ENCODE data around the gene ERVW-1. TPM values are rescaled to one million over a fixed set of nuclear protein-coding genes. Genes with fewer than 3 reads are reported as not detected.
A peak's percentile ranks its signal among the peaks of the same experiment; 100 is the strongest.
"Not testable (repeated sequence)": the region's sequence is repeated elsewhere in the genome, so short reads cannot be mapped to it uniquely, and the experiment has no call there.

The ERVW-1 gene
- not detected for total RNA-seq

GRCh38 chr7:92477681-92478080 lies at the start of gene ERVW-1:
Gene ERVW-1 (minus strand): TSS chr7:92477946. CDS start chr7:92470381, 7,565 bp downstream.
- H3K27me3 Mint-ChIP-seq; H3K9me3 Mint-ChIP-seq; DNase-seq; POLR2A ChIA-PET; H3K4me1 Mint-ChIP-seq (ENCODE audit: low read depth); H3K27ac Mint-ChIP-seq; H3K4me3 Mint-ChIP-seq; H3K36me3 Mint-ChIP-seq; intact Hi-C loops (cut with micrococcal nuclease): not testable (repeated sequence)
- CTCF ChIA-PET, result interaction anchor here (0.6 to 0.8 kb wide), 2 partner anchors 16 to 482 kb away, joined by 3 read pairs; no protein-coding TSS in a partner anchor

GRCh38 chr7:92523110-92523509 lies 45.4 kb upstream of the ERVW-1 start:
- DNase-seq, result no peak
- H3K4me1 Mint-ChIP-seq (ENCODE audit: low read depth), result peaks cover 12% of the 10 kb centered on the region
- H3K9me3 Mint-ChIP-seq, result no peaks in the 10 kb centered on the region
- intact Hi-C loops (cut with micrococcal nuclease), result no loop called here
- H3K27me3 Mint-ChIP-seq, result no peaks in the 10 kb centered on the region
- no peak overlapping the region for H3K4me3 Mint-ChIP-seq
- H3K36me3 Mint-ChIP-seq, result no peaks in the 10 kb centered on the region
- H3K27ac Mint-ChIP-seq, result no peak overlapping the region
- POLR2A ChIA-PET, result no interaction called here
- CTCF ChIA-PET, result no interaction called here

GRCh38 chr7:92520024-92520423 lies 42.3 kb upstream of the ERVW-1 start:
- CTCF ChIA-PET, result no interaction called here

GRCh38 chr7:92517631-92518030 lies 39.9 kb upstream of the ERVW-1 start:
- Mint-ChIP-seq H3K27me3 (no peaks in the 10 kb centered on the region), H3K27ac (peak overlapping the region; percentile 6), H3K9me3 (no peaks in the 10 kb centered on the region), H3K4me3 (no peak overlapping the region), H3K4me1 (ENCODE audit: low read depth) (peaks cover 8% of the 10 kb centered on the region), H3K36me3 (peaks cover 11% of the 10 kb centered on the region)
- intact Hi-C loops (cut with micrococcal nuclease), result no loop called here
- POLR2A ChIA-PET, result no interaction called here
- CTCF ChIA-PET, result no interaction called here
- no peak for DNase-seq

More at GRCh38 chr7:92520024-92520423, 42.3 kb upstream of the ERVW-1 start:
- Mint-ChIP-seq H3K27ac (no peak overlapping the region), H3K27me3 (no peaks in the 10 kb centered on the region), H3K36me3 (peaks cover 9% of the 10 kb centered on the region), H3K4me1 (ENCODE audit: low read depth) (peaks cover 8% of the 10 kb centered on the region), H3K4me3 (no peak overlapping the region), H3K9me3 (no peaks in the 10 kb centered on the region)
- DNase-seq, result no peak
- intact Hi-C loops (cut with micrococcal nuclease), result no loop called here
- POLR2A ChIA-PET, result no interaction called here

- Mint-ChIP-seq H3K27ac (no peak overlapping the region), H3K9me3 (no peaks in the 10 kb centered on the region), H3K4me1 (ENCODE audit: low read depth) (peaks cover 8% of the 10 kb centered on the region), H3K4me3 (no peak overlapping the region), H3K27me3 (no peaks in the 10 kb centered on the region), H3K36me3 (peaks cover 16% of the 10 kb centered on the region)
- intact Hi-C loops (cut with micrococcal nuclease), result no loop called here
- CTCF ChIA-PET, result no interaction called here
- DNase-seq, result no peak
- POLR2A ChIA-PET, result no interaction called here
These were observed 35.6 kb upstream of the ERVW-1 start for GRCh38 chr7:92513167-92513902.

GRCh38 chr7:92508946-92509345 lies 31.2 kb upstream of the ERVW-1 start:
- ChIA-PET POLR2A (no interaction called here), CTCF (interaction anchor here (0.8 kb wide), 1 partner anchor 20 kb away, joined by 3 read pairs; the partner anchor contains the start of genes PEX1 and RBM48)
- H3K36me3 Mint-ChIP-seq, result peaks cover 16% of the 10 kb centered on the region
- no peaks in the 10 kb centered on the region for H3K9me3 Mint-ChIP-seq
- no peaks in the 10 kb centered on the region for H3K27me3 Mint-ChIP-seq
- DNase-seq, result no peak
- intact Hi-C loops (cut with micrococcal nuclease), result no loop called here
- H3K27ac Mint-ChIP-seq, result no peak overlapping the region
- no peaks in the 10 kb centered on the region for H3K4me1 Mint-ChIP-seq (ENCODE audit: low read depth)
- no peak overlapping the region for H3K4me3 Mint-ChIP-seq

- Mint-ChIP-seq H3K9me3 (no peaks in the 10 kb centered on the region), H3K27me3 (no peaks in the 10 kb centered on the region), H3K4me3 (no peak overlapping the region), H3K4me1 (ENCODE audit: low read depth) (no peaks in the 10 kb centered on the region), H3K27ac (no peak overlapping the region), H3K36me3 (peaks cover 12% of the 10 kb centered on the region)
- intact Hi-C loops (cut with micrococcal nuclease), result no loop called here
- ChIA-PET POLR2A (no interaction called here), CTCF (no interaction called here)
- DNase-seq, result no peak
These were observed 28.6 kb upstream of the ERVW-1 start for GRCh38 chr7:92506363-92506762.

GRCh38 chr7:92504563-92504962 lies 26.8 kb upstream of the ERVW-1 start:
- no peaks in the 10 kb centered on the region for H3K9me3 Mint-ChIP-seq
- intact Hi-C loops (cut with micrococcal nuclease), result no loop called here
- DNase-seq, result no peak
- POLR2A ChIA-PET, result no interaction called here
- H3K4me1 Mint-ChIP-seq (ENCODE audit: low read depth), result no peaks in the 10 kb centered on the region
- no peak overlapping the region for H3K27ac Mint-ChIP-seq
- peaks cover 21% of the 10 kb centered on the region for H3K36me3 Mint-ChIP-seq
- H3K4me3 Mint-ChIP-seq, result no peak overlapping the region
- no peaks in the 10 kb centered on the region for H3K27me3 Mint-ChIP-seq
- CTCF ChIA-PET, result no interaction called here

- intact Hi-C loops (cut with micrococcal nuclease), result no loop called here
These were observed 26.0 kb upstream of the ERVW-1 start for GRCh38 chr7:92503767-92504166.

GRCh38 chr7:92498557-92498956 lies 20.8 kb upstream of the ERVW-1 start:
- Mint-ChIP-seq H3K27me3 (no peaks in the 10 kb centered on the region), H3K4me3 (no peak overlapping the region), H3K4me1 (ENCODE audit: low read depth) (no peaks in the 10 kb centered on the region), H3K36me3 (peaks cover 25% of the 10 kb centered on the region), H3K9me3 (no peaks in the 10 kb centered on the region), H3K27ac (no peak overlapping the region)
- CTCF ChIA-PET, result interaction anchor here (1.0 to 1.6 kb wide), 2 partner anchors 38 to 73 kb away, joined by 3 to 6 read pairs; no protein-coding TSS in a partner anchor
- POLR2A ChIA-PET, result no interaction called here
- intact Hi-C loops (cut with micrococcal nuclease), result no loop called here
- no peak for DNase-seq

More at GRCh38 chr7:92503767-92504166, 26.0 kb upstream of the ERVW-1 start:
- CTCF ChIA-PET, result no interaction called here
- Mint-ChIP-seq H3K9me3 (no peaks in the 10 kb centered on the region), H3K4me1 (ENCODE audit: low read depth) (no peaks in the 10 kb centered on the region), H3K27ac (no peak overlapping the region), H3K36me3 (peaks cover 25% of the 10 kb centered on the region), H3K4me3 (no peak overlapping the region), H3K27me3 (no peaks in the 10 kb centered on the region)
- DNase-seq, result no peak
- POLR2A ChIA-PET, result no interaction called here

GRCh38 chr7:92496876-92497275 lies 19.1 kb upstream of the ERVW-1 start:
- ChIA-PET CTCF (interaction anchor here (1.6 kb wide), 1 partner anchor 50 kb away, joined by 4 read pairs; the partner anchor contains the start of gene GATAD1), POLR2A (no interaction called here)
- intact Hi-C loops (cut with micrococcal nuclease), result no loop called here
- Mint-ChIP-seq H3K36me3 (peaks cover 27% of the 10 kb centered on the region), H3K27me3 (no peaks in the 10 kb centered on the region), H3K27ac (no peak overlapping the region), H3K9me3 (no peaks in the 10 kb centered on the region), H3K4me3 (no peak overlapping the region), H3K4me1 (ENCODE audit: low read depth) (no peaks in the 10 kb centered on the region)
- no peak for DNase-seq

GRCh38 chr7:92489634-92490033 lies 11.9 kb upstream of the ERVW-1 start:
- Mint-ChIP-seq H3K27ac (no peak overlapping the region), H3K36me3 (peaks cover 23% of the 10 kb centered on the region), H3K9me3 (no peaks in the 10 kb centered on the region), H3K4me3 (no peak overlapping the region), H3K4me1 (ENCODE audit: low read depth) (no peaks in the 10 kb centered on the region), H3K27me3 (no peaks in the 10 kb centered on the region)
- no peak for DNase-seq
- intact Hi-C loops (cut with micrococcal nuclease), result no loop called here
- ChIA-PET CTCF (no interaction called here), POLR2A (no interaction called here)

GRCh38 chr7:92487804-92488203 lies 10.1 kb upstream of the ERVW-1 start:
- CTCF ChIA-PET, result no interaction called here
- H3K4me1 Mint-ChIP-seq (ENCODE audit: low read depth), result no peaks in the 10 kb centered on the region
- no peaks in the 10 kb centered on the region for H3K9me3 Mint-ChIP-seq
- no peak overlapping the region for H3K4me3 Mint-ChIP-seq
- H3K27ac Mint-ChIP-seq, result no peak overlapping the region
- peaks cover 20% of the 10 kb centered on the region for H3K36me3 Mint-ChIP-seq
- intact Hi-C loops (cut with micrococcal nuclease), result no loop called here
- POLR2A ChIA-PET, result no interaction called here
- DNase-seq, result no peak
- no peaks in the 10 kb centered on the region for H3K27me3 Mint-ChIP-seq
